B cell (primary cell): ENCODE data around the gene FARP2. TPM values are rescaled to one million over a fixed set of nuclear protein-coding genes. Genes with fewer than 3 reads are reported as not detected.

Experiments
- ATAC-seq: fragments of 200-7000 bp; cut with Tn5 transposase; one replicate; pipeline ENCODE4 v1.10.0; 2021; ENCODE audit warnings: low read depth, mild to moderate bottlenecking, moderate number of reproducible peaks, moderate library complexity
- CTCF ChIA-PET: fragments of 350-600 bp; sonication (Branson Sonifier 250); formaldehyde crosslinking; loops from one replicate; lab custom pipeline; 2021; ENCODE audit warnings: antibody characterized with exemption, inconsistent platforms; lab: Charles Lee
- POLR2A ChIA-PET: fragments of 350-600 bp; sonication (Branson Sonifier 250); formaldehyde crosslinking; loops from one replicate; lab custom pipeline; 2021; ENCODE audit warnings: antibody characterized with exemption; lab: Charles Lee
- DNase-seq: peaks from one replicate; pipeline ENCODE4 v3.0.0; 2013
- H2AFZ ChIP-seq: 2 replicates; pipeline ENCODE4 v1.6.1; 2012; ENCODE audit warnings: mild to moderate bottlenecking, low read depth, low read length; ENCODE audit not compliant: insufficient read depth, poor library complexity, severe bottlenecking
- H3K27ac ChIP-seq, 2 donors: 1 replicate in 1 of 2; 2 replicates in 1 of 2; pipeline ENCODE4 v1.5.1; 2012 to 2013; ENCODE audit warnings: low read length in 2 of 2, mild to moderate bottlenecking in 2 of 2, moderate library complexity in 1 of 2
- H3K27me3 ChIP-seq, 4 experiments: fragments of 200-600 bp in 1 of 4; sonication (generic) in 1 of 4; replicated peaks in 1 of 4; 1 replicate in 2 of 4; 2 replicates in 2 of 4; pipeline versions ENCODE4 v1.6.1 to v1.7.0; 2013 to 2016; ENCODE audit warnings: low read length in 3 of 4, mild to moderate bottlenecking in 2 of 4, mixed read lengths in 1 of 4, moderate library complexity in 1 of 4; ENCODE audit not compliant: insufficient read depth in 4 of 4, control insufficient read depth in 3 of 4; ENCODE audit errors: control extremely low read depth in 1 of 4
- H3K36me3 ChIP-seq, 2 experiments: replicated peaks in 1 of 2; 1 replicate in 1 of 2; 2 replicates in 1 of 2; pipeline versions ENCODE4 v1.6.1 to v1.7.1; 2013; ENCODE audit warnings: low read length in 1 of 2; ENCODE audit not compliant: insufficient read depth in 2 of 2, control insufficient read depth in 1 of 2; ENCODE audit errors: control extremely low read depth in 1 of 2, extremely low read depth in 1 of 2
- H3K4me1 ChIP-seq, 2 donors: fragments of 200-600 bp in 1 of 2; sonication (generic) in 1 of 2; 1 replicate in 1 of 2; 2 replicates in 1 of 2; pipeline versions ENCODE4 v1.5.1 to v1.6.1; 2013 to 2017; ENCODE audit warnings: low read length in 2 of 2; ENCODE audit not compliant: control insufficient read depth in 2 of 2, insufficient read depth in 2 of 2
- H3K4me2 ChIP-seq: replicated peaks from 2 replicates; pipeline ENCODE3; 2012; ENCODE audit warnings: mild to moderate bottlenecking, low read depth, low read length; ENCODE audit not compliant: poor library complexity, severe bottlenecking
- H3K4me3 ChIP-seq, 5 experiments: fragments of 200-600 bp in 1 of 5; sonication (generic) in 1 of 5; 1 replicate in 3 of 5; 2 replicates in 2 of 5; pipeline versions ENCODE4 v1.5.1 to v1.7.0; 2011 to 2016; ENCODE audit warnings: low read length in 4 of 5, mild to moderate bottlenecking in 4 of 5, low read depth in 2 of 5, control low read depth in 1 of 5, moderate library complexity in 1 of 5; ENCODE audit not compliant: insufficient read depth in 1 of 5; ENCODE audit errors: control extremely low read depth in 1 of 5, extremely low read depth in 1 of 5
- H3K79me2 ChIP-seq: fragments of 200-600 bp; sonication (generic); one replicate; pipeline ENCODE4 v1.6.0; 2016; ENCODE audit warnings: low read length; ENCODE audit not compliant: control insufficient read depth, insufficient read depth
- H3K9ac ChIP-seq: fragments of 200-600 bp; sonication (generic); 2 replicates; pipeline ENCODE4 v1.6.1; 2017; ENCODE audit warnings: mild to moderate bottlenecking, low read length, moderate library complexity
- H3K9me3 ChIP-seq, 3 donors: one replicate each; pipeline versions ENCODE4 v1.6.1 to v1.7.1; 2013; ENCODE audit warnings: low read length in 2 of 3; ENCODE audit not compliant: control insufficient read depth in 2 of 3, insufficient read depth in 1 of 3; ENCODE audit errors: control extremely low read depth in 1 of 3
- H4K20me1 ChIP-seq: 2 replicates; pipeline ENCODE4 v1.6.0; 2012; ENCODE audit warnings: mild to moderate bottlenecking, low read length; ENCODE audit not compliant: insufficient read depth, control insufficient read depth, poor library complexity, severe bottlenecking
- H3K27ac Mint-ChIP-seq: one replicate; pipeline ENCODE4 v1.8.0; 2021; ENCODE audit warnings: mixed read lengths
- H3K27me3 Mint-ChIP-seq: one replicate; pipeline ENCODE4 v1.8.0; 2021; ENCODE audit warnings: mixed read lengths
- H3K4me1 Mint-ChIP-seq: one replicate; pipeline ENCODE4 v1.8.0; 2021; ENCODE audit warnings: mixed read lengths
- H3K4me3 Mint-ChIP-seq: one replicate; pipeline ENCODE4 v1.8.0; 2021; ENCODE audit warnings: mixed read lengths
- H3K9me3 Mint-ChIP-seq: one replicate; pipeline ENCODE4 v1.8.0; 2022; ENCODE audit warnings: mixed read lengths; ENCODE audit not compliant: insufficient read depth
- EZH2 ChIP-seq: IDR thresholded peaks from 2 replicates; pipeline ENCODE4 v1.6.1; 2012; ENCODE audit warnings: borderline replicate concordance, low read depth, mild to moderate bottlenecking, moderate library complexity, low read length; ENCODE audit not compliant: insufficient read depth, poor library complexity, severe bottlenecking
- WGBS: methylation state at CpG from one replicate; pipeline ENCODE4 v1.1.5; 2013; ENCODE audit warnings: missing lambda C conversion rate; ENCODE audit not compliant: insufficient coverage; 5-methylcytosine and 5-hydroxymethylcytosine counted together
- intact Hi-C: fragments of 100-400 bp; cut with micrococcal nuclease; formaldehyde crosslinking; loops from one replicate; pipeline ENCODE4 v1.10.0; 2022
- polyA plus RNA-seq: library from polyadenylated mRNA; depleted of rRNA; stranded (reverse); fragments of >200 nt; gene quantifications from 2 replicates; pipeline ENCODE4 v1.2.3, GENCODE V29; 2012
- total RNA-seq, 2 donors: library from RNA; stranded (reverse); fragments of 120-200 nt in 1 of 2; gene quantifications; 1 replicate in 1 of 2; 2 replicates in 1 of 2; pipeline versions ENCODE4 v1.2.3 to v1.2.4, GENCODE V29; 2013 to 2022
- TF ChIP-seq, protein P1 (sequence below): fragments of 200-600 bp; IDR thresholded peaks from one replicate; pipeline ENCODE4 v1.8.0; 2022; ENCODE audit warnings: antibody characterized with exemption, mild to moderate bottlenecking

Gene FARP2
- total and polyA plus RNA-seq, 2 donors (not counting 1 experiment from before 2014, with no cell fraction given), result 37.1 to 114 TPM

DNA sequence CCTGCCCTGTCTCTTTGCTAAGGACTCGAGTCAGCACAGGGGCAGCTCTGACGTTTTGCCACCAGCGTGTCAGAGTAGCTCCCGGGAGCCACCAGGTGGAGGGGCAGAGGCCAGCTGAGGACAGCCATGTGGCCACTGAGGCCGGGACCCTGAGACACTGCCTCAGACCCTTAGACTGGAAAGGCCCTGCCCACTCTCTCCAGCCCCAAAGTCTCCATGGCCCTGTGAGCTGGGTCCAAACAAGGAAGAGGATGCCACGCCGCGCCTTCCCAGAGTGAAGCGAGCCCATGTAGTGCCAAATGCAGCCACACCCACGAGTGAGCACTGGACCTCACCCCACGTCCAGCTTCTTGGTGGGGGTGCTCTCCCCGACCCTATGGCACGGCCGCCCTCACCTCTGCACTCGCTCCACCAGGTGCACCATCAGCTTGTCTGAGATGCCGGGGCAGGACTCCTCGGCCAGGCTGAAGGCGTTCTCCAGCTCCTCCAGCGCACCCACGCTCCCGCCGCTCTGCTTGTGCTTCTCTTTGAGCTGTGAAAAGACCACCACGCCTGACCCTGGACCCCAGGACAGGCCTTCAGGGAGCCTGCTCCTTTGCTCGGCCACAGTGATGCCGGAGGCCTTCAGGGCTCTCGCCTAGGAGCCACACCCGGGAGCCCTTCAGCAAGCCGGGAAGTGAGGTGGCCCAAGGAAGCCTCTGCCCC, 140.1 kb downstream of the FARP2 start:
- no peaks in the 10 kb centered on the region for H3K27me3 ChIP-seq
- POLR2A ChIA-PET, result interaction anchor here (0.5 kb wide), 1 partner anchor 37 kb away, joined by 3 read pairs; no protein-coding TSS in a partner anchor
- no peaks in the 10 kb centered on the region for H3K4me1 ChIP-seq
- no peak for DNase-seq
- H4K20me1 ChIP-seq, result peaks cover 24% of the 10 kb centered on the region
- no peak overlapping the region for H3K27ac ChIP-seq
- H3K27me3 Mint-ChIP-seq, result no peaks in the 10 kb centered on the region
- no peaks in the 10 kb centered on the region for H3K9me3 ChIP-seq
- ATAC-seq, result no peak
- no peaks in the 10 kb centered on the region for H3K9me3 Mint-ChIP-seq
- no peak overlapping the region for H3K4me2 ChIP-seq
- no peak overlapping the region for H3K9ac ChIP-seq
- H2AFZ ChIP-seq, result no peak overlapping the region
- no peak overlapping the region for H3K27ac Mint-ChIP-seq
- H3K4me1 Mint-ChIP-seq, result no peaks in the 10 kb centered on the region
- H3K79me2 ChIP-seq, result peaks cover 19% of the 10 kb centered on the region
- intact Hi-C loops, result no loop called here
- 94% methylated on average over 28 of the region's 28 CpGs for WGBS
- H3K36me3 ChIP-seq, result peaks cover 0 to 48% of the 10 kb centered on the region in 2 experiments
- no peak overlapping the region for H3K4me3 Mint-ChIP-seq
- CTCF ChIA-PET, result no interaction called here
- TF ChIP-seq, protein P1, sequence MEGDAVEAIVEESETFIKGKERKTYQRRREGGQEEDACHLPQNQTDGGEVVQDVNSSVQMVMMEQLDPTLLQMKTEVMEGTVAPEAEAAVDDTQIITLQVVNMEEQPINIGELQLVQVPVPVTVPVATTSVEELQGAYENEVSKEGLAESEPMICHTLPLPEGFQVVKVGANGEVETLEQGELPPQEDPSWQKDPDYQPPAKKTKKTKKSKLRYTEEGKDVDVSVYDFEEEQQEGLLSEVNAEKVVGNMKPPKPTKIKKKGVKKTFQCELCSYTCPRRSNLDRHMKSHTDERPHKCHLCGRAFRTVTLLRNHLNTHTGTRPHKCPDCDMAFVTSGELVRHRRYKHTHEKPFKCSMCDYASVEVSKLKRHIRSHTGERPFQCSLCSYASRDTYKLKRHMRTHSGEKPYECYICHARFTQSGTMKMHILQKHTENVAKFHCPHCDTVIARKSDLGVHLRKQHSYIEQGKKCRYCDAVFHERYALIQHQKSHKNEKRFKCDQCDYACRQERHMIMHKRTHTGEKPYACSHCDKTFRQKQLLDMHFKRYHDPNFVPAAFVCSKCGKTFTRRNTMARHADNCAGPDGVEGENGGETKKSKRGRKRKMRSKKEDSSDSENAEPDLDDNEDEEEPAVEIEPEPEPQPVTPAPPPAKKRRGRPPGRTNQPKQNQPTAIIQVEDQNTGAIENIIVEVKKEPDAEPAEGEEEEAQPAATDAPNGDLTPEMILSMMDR, result no peak
- TF ChIP-seq EZH2, result no peak
- no peak overlapping the region for H3K4me3 ChIP-seq
